HG02759 (cell line): ENCODE data around the gene DGUOK.
"Not testable (repeated sequence)": the region's sequence is repeated elsewhere in the genome, so short reads cannot be mapped to it uniquely, and the experiment has no call there.

ENCODE experiments used
- ATAC-seq: cut with Tn5 transposase; IDR thresholded peaks from one replicate; pipeline ENCODE4 v1.9.1; 2021; ENCODE audit warnings: mild to moderate bottlenecking, moderate library complexity; ENCODE audit not compliant: unreplicated experiment

The DGUOK gene

DNA sequence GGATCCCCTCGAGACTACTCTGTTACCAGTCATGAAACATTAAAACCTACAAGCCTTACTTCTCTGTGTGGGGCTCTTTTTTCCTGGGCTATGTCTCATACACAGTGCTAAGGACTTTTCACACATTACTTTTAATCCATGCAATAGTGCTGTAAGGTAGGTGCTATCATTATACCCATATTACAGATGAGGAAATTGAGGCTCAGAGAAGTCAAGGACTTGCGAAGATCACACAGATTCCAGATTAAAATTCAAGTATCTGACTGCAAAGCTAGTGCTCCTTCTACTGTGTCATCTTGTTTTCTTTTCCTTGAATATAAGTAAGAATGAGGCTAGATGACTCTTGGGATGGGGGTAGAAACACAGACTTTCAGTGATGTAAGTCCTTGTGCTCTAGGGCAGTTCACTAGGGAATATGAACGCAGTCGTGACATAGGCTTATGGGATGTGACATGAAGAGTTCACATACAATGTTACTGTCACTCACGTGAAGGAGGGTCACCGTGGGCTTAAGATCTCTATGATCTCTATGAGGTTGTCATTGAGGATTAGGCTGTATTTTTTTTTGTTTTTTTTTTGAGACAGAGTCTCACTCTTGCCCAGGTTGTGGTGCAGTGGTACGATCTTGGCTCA lies 7.0 kb upstream of the DGUOK start:
- ATAC-seq = no peak

DNA sequence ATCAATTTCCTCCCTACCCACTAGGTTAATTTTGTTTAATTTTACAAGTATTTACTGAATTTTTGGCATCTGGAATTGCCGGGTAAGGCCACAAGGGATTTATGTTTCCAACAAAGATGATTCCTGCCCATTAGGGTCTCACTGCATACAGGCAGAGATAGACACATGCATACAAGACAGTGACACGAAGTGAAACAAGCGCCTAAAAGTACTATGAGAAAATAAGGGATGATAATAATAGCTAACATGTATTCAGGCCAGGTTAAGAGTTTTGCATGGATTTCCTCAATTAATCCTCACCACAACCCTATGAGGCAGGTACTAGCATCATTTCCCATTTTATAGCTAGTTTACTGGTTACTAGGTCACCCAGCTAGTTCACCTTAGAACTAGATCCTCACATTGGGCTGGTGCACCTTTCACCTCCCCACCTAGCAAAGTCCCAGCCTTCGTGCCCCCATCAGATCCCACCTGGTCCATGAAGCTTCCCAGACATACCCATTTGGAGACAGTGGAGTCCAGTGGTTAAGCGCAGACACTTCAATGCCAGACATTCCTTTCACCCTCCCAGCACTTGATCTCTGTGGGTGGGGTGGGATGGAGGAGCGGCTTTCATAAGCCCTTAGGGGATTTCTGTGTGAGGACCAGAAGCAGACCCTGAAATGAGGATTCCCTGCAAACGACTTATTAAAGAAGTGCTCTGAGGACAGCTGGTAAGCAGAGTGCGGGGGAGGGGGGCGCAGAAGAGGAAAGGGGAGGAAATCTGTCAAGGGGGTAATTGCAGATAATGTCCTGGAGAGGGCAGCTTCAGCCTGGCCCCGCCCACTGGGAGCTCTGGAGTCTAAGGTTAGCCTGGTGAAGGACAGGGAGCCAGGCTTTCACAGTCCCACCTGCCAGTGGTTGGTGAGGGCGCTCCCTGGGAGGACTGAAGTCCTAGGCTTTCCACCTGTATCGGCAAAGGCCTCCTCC lies 5.8 kb upstream of the DGUOK start:
- no peak for ATAC-seq

DNA sequence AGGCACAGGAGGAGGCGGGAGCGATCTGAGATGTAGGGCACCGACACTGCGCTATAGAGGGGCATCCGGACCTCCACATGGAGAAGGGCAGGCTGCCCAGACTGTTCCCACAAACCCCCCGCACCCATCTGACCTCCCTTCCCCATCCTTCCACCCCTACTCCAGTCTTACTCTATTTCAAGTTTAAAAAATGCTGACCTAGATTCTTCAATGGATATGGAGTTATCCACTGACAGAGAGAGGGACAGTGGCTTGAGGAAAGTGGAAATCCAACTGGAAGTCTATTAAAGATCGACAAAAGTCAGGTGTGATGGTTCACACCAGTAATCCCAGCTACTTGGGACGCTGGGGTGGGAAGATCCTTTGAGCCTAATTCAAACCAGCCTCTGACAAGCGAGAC lies 5.1 kb upstream of the DGUOK start:
- no peak for ATAC-seq

DNA sequence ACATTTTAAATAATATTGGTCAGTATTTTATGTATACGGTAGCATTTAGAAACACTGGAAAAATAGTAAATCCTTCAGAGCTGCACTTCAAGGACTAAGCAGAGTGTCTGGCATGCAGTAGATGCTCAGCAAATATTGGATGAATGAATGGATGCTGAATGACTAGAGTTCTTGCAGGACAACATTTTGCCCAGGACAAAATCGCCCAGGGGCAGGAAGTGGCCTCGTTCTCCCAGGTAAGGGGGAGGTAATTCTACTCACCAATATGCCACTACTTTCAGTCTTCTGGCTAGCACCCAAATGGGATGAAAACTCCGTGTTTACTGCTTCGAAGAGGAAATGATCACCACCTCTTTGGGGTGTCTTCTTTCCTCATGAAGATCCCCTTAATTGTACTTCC lies 4.0 kb upstream of the DGUOK start:
- no peak for ATAC-seq

DNA sequence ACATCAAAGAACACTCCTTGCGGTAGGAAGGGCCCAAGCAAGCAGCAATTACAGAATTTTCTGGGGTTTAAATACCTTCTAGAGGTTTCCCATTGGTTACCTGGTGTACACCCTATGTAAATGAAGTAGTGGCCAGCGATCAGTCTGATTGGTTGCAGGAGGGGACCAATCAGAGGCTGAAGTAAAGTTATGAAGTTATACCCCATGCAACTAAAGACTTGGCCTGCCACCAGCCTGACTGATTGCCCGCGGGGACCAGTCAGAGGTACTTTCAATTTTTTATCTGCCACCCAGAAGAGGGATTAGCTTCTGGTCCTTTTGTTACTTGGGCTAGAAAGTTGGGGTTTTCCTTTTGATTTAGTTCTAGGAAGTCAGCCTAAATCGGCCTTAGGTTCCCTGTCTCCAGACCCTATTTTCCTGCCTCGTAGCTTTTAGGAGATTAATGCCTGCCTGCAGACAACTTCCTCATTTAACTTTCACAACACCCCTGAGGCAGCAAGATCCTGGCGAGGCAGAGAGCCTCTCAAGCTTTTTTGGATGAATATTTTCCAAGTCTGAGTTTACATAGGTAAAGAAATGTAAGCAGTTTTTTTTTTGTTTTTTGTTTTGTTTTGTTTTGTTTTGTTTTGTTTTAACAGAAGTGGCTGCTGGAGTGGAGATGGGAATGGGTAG lies 1.5 kb upstream of the DGUOK start:
- ATAC-seq = no peak

DNA sequence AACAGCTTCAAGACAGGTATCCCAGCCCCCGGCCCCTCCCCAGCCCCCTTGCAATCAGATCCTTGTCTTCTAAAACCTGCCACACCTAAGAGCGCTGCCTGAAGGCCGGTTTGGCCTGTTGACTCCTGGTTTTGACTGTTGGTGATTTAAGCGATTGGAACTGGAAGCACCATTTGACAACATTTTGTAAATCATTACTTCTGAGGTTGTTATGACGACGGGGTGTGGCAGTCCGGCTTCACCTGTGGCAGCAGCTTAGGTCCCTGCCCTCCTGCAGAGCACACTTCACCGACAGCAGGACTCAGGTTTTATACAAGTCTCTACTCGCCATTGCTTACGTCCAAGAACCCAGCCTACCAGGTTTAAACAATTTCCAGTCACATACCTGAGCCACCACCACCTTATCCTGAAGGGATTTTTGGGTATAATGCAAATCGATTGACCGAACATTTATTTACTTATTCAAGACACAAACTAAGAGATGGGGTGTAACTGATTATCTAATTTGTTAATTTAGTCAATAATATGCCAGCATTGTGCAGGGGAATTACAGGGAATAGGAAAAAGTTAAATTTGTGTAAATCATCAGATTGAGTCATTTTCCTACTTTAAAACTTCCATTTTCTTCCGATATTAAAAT lies 707 bp upstream of the DGUOK start:
- ATAC-seq = no peak

DNA sequence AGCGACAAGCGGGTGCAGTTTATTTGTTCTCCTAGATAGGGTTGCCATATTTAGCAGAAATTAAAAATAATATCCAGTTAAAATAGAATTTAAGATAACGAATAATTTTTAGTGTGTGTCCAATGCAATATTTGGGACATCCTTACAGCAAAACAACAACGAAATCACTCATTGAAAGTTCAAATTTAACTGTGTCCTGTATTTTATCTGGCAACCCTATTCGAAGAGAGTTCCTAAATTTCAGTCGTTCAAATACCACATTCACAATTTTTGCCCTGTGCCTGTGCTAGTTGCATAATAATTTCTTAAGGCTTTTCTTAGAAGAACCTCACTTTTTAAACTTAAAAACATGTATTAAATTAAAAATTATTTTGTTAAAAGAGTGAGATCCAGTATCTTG lies 664 bp downstream of the DGUOK start:
- ATAC-seq = no peak

DNA sequence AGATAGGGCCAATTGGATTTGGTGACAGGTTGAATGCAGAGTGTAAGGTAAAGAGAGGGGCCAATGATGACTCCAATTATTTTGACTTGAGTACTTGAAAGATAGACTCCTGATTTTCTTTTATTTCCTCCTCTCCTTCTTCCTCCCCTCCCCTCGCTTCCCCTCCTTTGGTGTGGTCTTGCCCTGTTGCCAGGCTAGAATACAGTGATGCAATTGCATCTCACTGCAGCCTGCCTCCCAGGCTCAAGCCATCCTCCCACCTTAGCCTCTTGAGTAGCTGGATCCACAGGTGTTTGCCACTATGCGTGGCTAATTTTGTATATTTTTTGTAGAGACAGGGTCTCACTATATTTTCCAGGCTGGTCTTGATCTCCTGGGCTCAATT lies 2.3 kb downstream of the DGUOK start:
- no peak for ATAC-seq

DNA sequence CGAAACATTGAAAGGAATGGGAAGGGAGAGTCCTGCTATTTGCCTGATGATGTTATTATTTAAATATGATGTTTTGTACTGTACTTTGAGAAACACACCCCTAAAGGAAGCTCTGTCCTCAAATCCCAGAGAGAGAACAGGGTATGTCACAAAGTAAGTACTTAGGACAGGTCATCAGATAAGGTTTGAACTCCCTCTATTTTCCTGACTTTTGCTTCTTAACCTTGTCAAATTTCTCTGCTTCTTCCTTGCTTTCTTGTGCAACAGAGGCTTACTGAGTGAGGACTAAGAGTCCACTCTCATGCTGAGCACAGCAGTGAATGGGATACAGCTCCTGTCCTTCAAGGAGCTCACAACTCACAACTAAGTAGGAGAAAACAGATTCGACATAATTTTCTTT lies 3.7 kb downstream of the DGUOK start:
- no peak for ATAC-seq

DNA sequence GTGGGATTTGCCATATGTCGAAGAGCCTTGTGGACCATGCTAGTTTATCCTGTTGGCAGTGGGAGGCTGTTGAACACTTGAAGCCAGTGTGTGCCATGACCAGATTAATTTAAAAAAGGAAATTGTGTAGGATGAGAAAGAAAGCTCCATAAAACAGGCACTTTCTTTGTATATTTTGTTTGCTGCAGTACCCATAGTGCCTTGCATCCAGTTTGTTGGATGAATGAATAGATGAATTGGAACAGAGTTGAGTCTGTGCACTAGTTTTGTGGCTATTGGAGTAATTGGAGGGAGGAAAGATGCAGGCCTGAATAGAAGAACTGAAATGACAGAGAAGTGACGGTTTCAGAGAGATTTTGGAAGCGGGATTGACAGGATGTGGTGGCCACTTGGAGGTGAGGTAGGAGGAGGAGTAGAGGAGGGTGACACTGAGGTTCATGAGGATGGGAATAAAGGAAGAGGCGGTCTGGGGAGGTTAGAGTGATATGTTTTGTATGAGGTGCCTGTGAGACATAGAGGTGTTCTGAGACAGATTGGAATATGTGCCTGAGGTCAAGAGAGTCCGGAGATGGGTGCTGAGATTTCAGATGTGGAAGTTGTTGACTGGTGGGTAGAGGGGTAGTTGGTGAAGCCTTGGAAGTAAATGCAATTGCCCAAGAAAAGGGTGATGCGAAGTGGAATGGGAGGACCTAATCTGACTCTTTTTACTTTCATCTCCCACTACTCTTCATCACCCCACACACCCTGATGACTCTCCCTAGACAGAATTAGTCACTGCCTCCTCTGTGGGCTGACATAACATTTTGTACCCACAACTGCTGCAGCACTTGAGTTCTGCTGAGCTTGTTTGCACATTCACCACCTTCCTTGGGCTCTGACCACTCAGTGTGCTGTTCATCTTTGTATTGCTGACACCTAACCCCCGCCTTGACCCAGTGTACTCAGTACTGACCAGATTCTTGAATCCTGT lies 5.1 kb downstream of the DGUOK start:
- no peak for ATAC-seq

DNA sequence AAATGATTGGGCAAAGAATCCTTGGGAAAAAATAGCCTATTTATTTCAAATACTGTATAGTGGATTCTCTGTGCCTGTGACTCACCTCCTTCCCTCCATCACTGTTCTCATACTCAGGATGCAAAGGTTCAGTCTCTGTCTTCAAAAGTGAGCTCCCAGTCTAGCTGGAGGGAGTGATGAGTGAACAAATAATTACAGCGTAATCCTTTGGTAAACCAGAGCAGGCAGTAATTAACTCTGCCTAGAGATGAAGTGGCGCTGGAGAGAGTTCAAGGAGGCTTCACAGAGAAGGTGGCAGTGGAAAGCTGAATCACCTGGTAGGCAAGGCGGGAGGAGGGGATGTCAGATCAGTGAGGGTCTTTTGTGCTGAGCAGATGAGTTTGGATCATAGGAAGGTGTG lies 6.5 kb downstream of the DGUOK start:
- no peak for ATAC-seq

DNA sequence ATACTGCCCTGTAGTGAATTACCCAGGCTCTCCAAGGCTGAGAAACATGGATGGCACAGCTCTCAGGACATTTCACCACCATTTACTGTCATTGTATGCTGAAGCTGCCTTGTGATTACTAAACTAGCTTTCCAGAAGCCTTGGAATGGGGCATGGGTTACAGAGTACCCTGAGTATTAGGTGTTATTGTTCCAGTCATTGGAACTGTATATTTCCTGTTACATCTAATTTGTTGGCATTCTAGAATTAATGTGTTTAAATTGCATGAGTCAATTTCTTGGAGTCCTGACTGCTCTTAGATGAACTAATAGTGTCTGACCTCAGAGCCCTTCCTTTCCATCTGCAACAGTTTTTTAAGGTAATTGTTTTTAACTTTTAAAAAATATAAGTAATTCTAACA lies 9.0 kb downstream of the DGUOK start:
- no peak for ATAC-seq

DNA sequence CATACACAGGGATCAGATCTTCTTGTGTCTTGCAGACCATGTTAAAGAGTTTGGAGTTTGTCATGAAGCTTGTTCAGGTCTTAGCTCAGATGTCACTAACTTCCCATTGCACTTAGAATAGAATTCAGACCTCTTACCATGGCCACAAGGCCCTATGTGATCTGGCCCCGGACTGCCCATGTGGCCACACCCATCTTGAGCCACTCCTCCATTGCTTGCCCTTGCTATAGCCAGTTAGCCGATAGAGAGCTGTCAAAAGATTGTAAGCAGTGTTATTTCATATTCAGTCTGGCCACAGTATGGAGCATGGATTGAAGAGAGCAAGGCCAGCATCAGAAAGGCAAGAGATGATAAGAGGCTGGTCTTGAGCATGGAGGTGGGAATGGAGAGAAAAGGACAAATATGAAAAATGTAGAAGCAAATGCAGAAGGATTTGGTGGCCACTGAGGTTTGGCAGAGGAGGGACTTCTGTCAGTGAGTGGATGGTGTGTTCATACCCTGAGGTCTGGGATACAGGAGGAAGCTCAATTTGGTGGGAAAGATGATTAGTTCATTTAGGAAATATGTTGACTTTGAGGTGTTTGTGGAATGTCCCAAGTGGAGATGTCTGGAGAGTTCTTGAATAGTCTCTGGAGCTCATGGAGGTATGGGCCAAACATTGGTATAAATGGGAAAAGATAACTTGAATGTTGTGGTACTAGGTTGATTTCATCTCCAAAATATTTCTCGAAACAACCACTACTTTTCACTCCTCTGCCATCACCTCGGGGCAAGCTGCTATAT lies 10.6 kb downstream of the DGUOK start:
- no peak for ATAC-seq

DNA sequence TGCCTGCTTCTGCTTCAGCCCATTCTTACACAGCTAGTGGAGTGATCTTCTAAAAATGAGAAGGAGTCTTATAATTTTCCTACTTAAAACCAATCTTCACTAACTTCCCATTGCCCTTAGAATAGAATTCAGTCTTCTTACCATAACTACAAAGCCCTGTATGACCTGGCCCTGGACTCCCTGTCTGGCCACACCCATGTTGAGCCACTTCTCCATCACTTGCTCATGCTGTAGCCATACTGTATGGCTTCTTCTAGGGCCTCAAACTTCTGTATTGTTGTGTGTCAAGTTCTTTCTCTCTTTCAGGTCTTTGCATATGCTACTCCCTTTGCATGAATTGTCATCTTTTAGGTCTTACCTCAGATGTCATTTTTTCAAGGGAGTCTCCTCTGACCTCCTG lies 11.2 kb downstream of the DGUOK start:
- no peak for ATAC-seq

DNA sequence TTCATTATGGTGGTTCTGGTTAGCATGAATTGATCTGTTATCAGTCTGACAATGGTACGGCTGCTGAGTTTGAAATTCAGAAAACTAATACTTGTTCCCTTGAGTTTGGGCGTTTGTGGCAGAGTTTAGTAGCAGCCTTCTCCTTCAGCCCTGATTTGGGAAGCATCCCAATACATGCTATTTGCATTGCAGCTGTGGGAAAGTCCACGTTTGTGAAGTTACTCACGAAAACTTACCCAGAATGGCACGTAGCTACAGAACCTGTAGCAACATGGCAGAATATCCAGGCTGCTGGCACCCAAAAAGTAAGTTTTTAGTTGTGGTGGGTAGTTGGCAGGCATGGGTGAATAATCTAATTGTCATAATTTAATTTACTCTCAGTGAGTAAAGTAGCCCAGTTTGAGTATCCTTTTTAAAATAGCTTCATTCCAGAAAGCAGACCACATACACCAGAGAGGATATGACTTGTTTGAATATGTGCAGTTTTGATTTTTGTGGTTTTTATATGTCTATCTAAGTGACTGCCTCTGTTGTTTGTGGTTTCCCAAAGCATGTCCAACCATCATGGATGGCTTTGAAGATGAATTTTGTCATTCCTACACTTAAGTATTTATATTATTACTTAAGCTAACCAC lies 12.2 kb downstream of the DGUOK start:
- ATAC-seq = no peak

DNA sequence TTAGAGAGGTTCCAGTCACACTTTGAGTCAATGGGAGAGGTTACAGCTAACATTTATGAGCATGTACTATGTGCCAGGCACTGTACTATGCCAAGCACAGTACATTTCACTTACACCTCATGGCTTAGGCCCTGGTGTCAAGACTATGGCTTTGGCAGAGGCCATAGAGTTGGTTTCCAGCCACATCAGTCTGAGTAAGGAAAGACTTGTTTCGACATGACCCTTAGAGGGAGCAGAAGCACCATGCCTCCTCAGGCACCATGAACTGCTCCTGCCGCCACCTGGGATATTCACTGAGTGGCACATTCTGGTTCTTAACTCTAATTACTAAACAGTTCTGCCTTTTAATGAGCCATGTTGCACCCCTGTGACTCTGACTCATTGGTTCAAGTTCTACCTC lies 12.7 kb downstream of the DGUOK start:
- no peak for ATAC-seq

DNA sequence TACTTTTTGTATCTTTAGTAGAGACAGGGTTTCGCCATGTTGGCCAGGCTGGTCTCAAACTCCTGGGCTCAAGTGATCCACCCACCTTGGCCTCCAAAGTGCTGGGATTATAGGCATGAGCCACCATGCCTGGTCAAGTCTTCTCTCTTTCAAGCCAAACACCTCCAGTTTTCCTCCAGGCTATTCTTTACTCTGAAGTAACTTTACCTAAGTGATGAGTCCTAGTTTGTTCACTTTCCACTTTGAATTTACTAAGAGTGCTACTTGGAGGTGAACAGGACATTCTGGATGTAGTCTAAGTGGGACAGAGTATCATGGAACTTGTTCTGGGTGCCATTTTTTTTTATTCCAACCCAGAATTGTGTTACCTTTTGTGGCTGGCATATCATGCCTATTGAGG lies 13.4 kb downstream of the DGUOK start:
- not testable (repeated sequence) for ATAC-seq

DNA sequence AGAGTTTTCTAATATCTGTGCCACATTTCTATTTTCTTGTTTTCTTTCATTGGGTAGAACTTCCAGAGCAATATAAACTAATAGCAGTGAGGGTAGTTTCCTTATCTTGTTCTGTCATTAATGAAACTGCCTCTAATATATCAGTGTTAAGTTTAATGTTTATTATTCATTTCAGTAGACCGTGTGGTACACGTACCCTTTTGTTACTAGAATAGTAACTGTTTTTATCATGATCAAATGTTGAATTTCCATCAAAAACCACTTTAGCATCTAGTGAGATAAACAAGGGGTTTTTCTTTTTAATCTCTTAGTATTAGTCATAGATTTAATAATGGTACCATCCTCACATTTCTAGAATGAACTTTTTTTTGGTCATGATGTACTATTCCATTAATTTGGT lies 16.0 kb downstream of the DGUOK start:
- ATAC-seq = no peak

DNA sequence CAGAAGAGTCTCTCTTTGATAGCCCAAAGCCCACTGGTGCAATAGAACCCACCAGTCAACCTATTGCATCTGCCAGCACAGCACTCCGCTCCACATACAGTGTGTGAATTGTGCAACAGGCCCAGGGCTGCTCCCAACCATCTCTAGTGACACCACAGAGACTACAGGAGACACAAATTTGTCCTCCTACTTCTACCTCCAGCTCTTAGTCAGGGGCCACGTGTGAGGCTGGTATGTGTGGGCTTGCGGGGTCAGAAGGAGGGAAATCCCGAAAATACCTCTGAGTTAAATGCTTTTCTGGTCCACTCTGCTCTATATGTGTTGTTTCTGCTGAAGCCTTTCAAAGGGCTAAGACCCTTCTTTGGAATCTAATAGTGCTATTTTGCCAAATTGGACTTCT lies 18.0 kb downstream of the DGUOK start:
- ATAC-seq = peak; percentile 60
